Nephron progenitor cell (in vitro differentiated cells): Measurements from ENCODE around the gene PTBP3.

Experiments used
- DNase-seq: peaks from one replicate; pipeline ENCODE4 v3.0.0; 2021
- H3K27ac Mint-ChIP-seq: 2 replicates; pipeline ENCODE4 v1.8.0; 2021; ENCODE audit warnings: mild to moderate bottlenecking, moderate library complexity, mixed read lengths
- H3K27me3 Mint-ChIP-seq: 2 replicates; pipeline ENCODE4 v1.8.0; 2021; ENCODE audit warnings: mild to moderate bottlenecking, low read depth, mixed read lengths; ENCODE audit not compliant: poor library complexity
- H3K36me3 Mint-ChIP-seq: 2 replicates; pipeline ENCODE4 v1.8.0; 2021; ENCODE audit warnings: low read depth, mixed read lengths
- H3K4me1 Mint-ChIP-seq: 2 replicates; pipeline ENCODE4 v1.8.0; 2021; ENCODE audit warnings: mixed read lengths
- H3K4me3 Mint-ChIP-seq: 2 replicates; pipeline ENCODE4 v1.8.0; 2021; ENCODE audit warnings: mild to moderate bottlenecking, moderate library complexity, mixed read lengths
- H3K9me3 Mint-ChIP-seq: 2 replicates; pipeline ENCODE4 v1.8.0; 2021; ENCODE audit warnings: mild to moderate bottlenecking, moderate library complexity, mixed read lengths
- TF ChIP-seq, protein P1 (sequence below): fragments of 200-600 bp; sonication (generic); IDR thresholded peaks from 2 replicates; pipeline ENCODE4 v1.5.0; 2021; ENCODE audit warnings: antibody characterized with exemption

The PTBP3 gene

DNA sequence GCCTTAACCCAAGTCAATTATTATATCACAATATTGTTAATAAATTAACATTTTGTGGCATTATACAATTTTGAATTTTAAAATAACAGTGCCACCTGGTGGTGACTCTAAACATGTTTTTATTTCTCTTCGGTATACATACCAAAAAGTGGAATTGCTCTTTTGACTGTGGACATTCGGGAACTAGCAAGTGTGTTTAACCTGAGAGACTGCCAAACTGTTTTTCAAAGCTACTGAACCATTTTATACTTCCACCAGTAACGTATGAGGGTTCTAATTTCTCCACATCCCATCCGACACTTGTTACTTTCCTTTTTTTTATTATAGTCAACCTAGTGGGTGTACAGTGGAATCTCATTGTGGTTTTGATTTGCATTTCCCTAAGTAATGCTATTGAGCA, 28.2 kb upstream of the PTBP3 start:
- H3K4me3 Mint-ChIP-seq = no peak overlapping the region
- H3K27ac Mint-ChIP-seq = no peak overlapping the region
- no peak for DNase-seq
- peaks cover 11% of the 10 kb centered on the region for H3K27me3 Mint-ChIP-seq
- no peaks in the 10 kb centered on the region for H3K4me1 Mint-ChIP-seq
- H3K36me3 Mint-ChIP-seq = peaks cover 11% of the 10 kb centered on the region
- peaks cover 18% of the 10 kb centered on the region for H3K9me3 Mint-ChIP-seq
- TF ChIP-seq, protein P1, sequence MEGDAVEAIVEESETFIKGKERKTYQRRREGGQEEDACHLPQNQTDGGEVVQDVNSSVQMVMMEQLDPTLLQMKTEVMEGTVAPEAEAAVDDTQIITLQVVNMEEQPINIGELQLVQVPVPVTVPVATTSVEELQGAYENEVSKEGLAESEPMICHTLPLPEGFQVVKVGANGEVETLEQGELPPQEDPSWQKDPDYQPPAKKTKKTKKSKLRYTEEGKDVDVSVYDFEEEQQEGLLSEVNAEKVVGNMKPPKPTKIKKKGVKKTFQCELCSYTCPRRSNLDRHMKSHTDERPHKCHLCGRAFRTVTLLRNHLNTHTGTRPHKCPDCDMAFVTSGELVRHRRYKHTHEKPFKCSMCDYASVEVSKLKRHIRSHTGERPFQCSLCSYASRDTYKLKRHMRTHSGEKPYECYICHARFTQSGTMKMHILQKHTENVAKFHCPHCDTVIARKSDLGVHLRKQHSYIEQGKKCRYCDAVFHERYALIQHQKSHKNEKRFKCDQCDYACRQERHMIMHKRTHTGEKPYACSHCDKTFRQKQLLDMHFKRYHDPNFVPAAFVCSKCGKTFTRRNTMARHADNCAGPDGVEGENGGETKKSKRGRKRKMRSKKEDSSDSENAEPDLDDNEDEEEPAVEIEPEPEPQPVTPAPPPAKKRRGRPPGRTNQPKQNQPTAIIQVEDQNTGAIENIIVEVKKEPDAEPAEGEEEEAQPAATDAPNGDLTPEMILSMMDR = peak; percentile 57

DNA sequence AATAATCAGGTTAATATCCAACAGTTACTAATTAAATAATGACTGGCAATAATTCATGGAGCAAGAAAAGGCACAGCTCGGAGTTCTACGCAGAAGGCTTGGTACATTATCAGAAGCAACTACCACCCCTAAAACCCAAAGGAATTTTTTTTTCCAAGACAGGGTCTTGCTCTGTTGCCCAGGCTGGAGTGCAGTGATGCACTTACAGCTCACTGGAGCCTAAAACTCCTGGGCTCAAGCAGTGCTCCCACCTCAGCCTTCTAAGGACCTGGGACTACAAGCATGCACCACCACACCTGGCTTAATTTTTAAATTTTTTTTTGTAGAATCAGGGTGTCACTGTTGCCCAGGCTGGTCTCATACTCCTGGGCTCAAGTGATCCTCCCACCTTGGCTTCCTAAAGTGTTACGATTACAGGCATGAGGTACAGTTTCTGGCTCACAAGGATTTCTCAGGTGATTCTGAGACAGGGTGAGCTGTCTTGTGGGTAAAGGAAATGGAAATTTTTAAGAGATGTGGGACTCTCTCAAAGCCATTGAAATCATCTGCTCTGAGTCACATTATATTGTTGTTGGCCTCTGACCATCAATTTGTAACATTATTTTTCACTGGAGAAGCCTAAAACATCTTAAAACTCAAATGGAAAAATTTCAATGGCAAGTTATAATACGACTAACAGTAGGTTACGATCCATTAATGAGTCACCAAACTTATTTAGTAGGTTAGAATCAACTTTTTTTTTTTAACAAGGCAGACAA, 26.8 kb upstream of the PTBP3 start:
- H3K36me3 Mint-ChIP-seq = peaks cover 5% of the 10 kb centered on the region
- TF ChIP-seq, protein P1 = no peak
- H3K4me3 Mint-ChIP-seq = no peak overlapping the region
- H3K9me3 Mint-ChIP-seq = peaks cover 5% of the 10 kb centered on the region
- no peaks in the 10 kb centered on the region for H3K4me1 Mint-ChIP-seq
- H3K27me3 Mint-ChIP-seq = peaks cover 17% of the 10 kb centered on the region
- no peak overlapping the region for H3K27ac Mint-ChIP-seq
- DNase-seq = no peak

DNA sequence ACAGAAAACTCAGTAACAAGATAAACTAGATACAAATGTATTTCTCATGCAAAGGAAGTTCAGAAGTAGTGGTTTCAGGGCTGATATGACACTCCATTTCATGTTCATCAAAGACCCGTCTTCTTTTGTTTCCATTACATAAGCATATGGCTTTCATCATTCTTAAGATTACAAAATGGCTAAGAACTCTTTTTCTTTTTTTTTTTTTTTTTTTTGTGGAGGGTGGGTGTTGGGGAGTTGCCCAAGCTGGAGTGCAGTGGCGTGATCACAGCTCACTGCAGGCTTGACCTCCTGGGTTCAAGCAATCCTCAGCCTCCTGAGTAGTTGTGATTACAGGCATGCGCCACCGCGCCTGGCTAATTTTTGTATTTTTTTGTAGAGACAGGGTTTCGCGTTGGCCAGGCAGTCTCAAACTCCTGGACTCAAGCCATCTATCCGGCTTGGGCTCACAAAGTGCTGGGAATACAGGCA, 22.0 kb upstream of the PTBP3 start:
- TF ChIP-seq, protein P1 = no peak
- Mint-ChIP-seq H3K4me1 (peaks cover 6% of the 10 kb centered on the region), H3K27ac (no peak overlapping the region), H3K27me3 (peaks cover 20% of the 10 kb centered on the region), H3K9me3 (no peaks in the 10 kb centered on the region), H3K36me3 (no peaks in the 10 kb centered on the region), H3K4me3 (no peak overlapping the region)
- DNase-seq = no peak

DNA sequence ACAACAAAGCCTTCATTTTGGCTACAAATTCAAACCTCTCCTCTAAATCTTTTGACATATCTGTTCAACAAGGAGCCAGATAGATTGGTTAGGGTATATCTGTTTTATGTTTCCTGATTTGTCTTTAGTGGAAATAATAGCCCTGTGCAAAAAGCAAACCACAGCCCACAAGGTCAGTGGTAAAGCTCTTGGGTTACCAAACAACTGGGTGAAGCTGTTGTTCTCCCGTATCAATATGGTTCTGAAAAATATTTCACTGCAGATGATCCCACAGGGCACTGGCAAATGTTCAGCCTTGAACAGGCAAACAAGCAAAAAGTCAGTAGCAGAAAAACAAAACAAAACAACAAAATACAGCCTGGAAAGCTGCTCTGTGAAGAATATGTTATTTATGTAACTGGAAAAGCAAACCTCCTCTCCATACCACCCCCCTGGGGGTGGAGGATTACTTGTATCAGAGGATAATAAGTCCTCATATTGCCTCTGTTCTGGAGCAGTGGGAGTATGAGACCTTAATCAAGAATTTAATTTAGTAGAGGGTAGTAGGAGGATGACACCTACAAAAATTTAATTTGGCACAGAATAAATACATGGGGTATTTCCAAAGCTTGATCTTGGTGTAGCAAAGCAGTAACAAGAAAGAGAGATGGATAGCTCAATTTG, 20.8 kb upstream of the PTBP3 start:
- TF ChIP-seq, protein P1 = no peak
- H3K4me3 Mint-ChIP-seq = no peak overlapping the region
- peaks cover 20% of the 10 kb centered on the region for H3K27me3 Mint-ChIP-seq
- no peak for DNase-seq
- peaks cover 6% of the 10 kb centered on the region for H3K4me1 Mint-ChIP-seq
- H3K27ac Mint-ChIP-seq = peak overlapping the region; percentile 71
- no peaks in the 10 kb centered on the region for H3K36me3 Mint-ChIP-seq
- no peaks in the 10 kb centered on the region for H3K9me3 Mint-ChIP-seq

DNA sequence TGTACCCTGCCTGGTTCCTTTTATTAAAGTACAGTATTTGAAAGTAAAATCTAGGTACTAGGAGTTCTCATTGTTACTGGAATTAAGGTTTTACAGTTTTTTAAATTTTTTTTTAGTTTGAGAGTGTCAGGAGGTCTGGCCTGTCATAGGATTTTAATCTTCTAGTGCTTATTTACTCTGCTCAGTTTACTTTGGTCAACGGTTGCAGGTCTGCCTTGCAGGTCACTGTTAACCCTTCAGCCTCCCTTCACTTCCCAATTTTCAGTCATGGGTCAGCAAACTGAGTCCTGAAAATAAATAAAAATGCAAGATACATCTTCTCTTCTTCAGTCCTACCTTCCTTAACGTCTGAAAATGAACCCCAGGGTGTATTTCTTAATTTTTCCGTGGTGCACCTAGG, 18.8 kb upstream of the PTBP3 start:
- Mint-ChIP-seq H3K27me3 (peaks cover 11% of the 10 kb centered on the region), H3K4me3 (no peak overlapping the region), H3K9me3 (no peaks in the 10 kb centered on the region), H3K4me1 (peaks cover 6% of the 10 kb centered on the region), H3K36me3 (no peaks in the 10 kb centered on the region), H3K27ac (no peak overlapping the region)
- TF ChIP-seq, protein P1 = no peak
- DNase-seq = no peak
